ENCODE data around the gene CPA5. TPM values are rescaled to one million over a fixed set of nuclear protein-coding genes. Genes with fewer than 3 reads are reported as not detected.
A peak's percentile ranks its signal among the peaks of the same experiment; 100 is the strongest.

Gene CPA5
- total RNA-seq, 1 experiment from 2014 or later, result not detected

GRCh38 chr7:130351791-130352090, 7.1 kb downstream of the CPA5 start:
- no peaks in the 10 kb centered on the region for H3K9me3 ChIP-seq (ENCODE audit: low read length)
- ChIA-PET POLR2A (ENCODE audit: unreplicated experiment) (no interaction called here), CTCF (no interaction called here)
- H3F3A ChIP-seq (ENCODE audit: low read length, unreplicated experiment), result peaks cover 3% of the 10 kb centered on the region
- BruUV-seq (replicated peaks), result no TSS peak
- H3K4me1 ChIP-seq (ENCODE audit: insufficient read depth, low read length), result peaks cover 25% of the 10 kb centered on the region
- DNase-seq (no peak), ATAC-seq (no peak)
- no peak overlapping the region for H3K4me2 ChIP-seq (ENCODE audit: low read length)
- no peaks in the 10 kb centered on the region for H4K20me1 ChIP-seq (ENCODE audit: low read length)
- H3K27me3 ChIP-seq (ENCODE audit: low read length), result no peaks in the 10 kb centered on the region
- H3K9me2 ChIP-seq (replicated peaks; ENCODE audit: low read length), result no peaks in the 10 kb centered on the region
- H3K79me2 ChIP-seq (ENCODE audit: low read length), result no peaks in the 10 kb centered on the region
- TF ChIP-seq, protein P1, sequence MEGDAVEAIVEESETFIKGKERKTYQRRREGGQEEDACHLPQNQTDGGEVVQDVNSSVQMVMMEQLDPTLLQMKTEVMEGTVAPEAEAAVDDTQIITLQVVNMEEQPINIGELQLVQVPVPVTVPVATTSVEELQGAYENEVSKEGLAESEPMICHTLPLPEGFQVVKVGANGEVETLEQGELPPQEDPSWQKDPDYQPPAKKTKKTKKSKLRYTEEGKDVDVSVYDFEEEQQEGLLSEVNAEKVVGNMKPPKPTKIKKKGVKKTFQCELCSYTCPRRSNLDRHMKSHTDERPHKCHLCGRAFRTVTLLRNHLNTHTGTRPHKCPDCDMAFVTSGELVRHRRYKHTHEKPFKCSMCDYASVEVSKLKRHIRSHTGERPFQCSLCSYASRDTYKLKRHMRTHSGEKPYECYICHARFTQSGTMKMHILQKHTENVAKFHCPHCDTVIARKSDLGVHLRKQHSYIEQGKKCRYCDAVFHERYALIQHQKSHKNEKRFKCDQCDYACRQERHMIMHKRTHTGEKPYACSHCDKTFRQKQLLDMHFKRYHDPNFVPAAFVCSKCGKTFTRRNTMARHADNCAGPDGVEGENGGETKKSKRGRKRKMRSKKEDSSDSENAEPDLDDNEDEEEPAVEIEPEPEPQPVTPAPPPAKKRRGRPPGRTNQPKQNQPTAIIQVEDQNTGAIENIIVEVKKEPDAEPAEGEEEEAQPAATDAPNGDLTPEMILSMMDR (conservative IDR thresholded peaks at IDR 0.05; ENCODE audit: low read depth, low read length), result no peak
- TF ChIP-seq EZH2phosphoT487 (IDR thresholded peaks at IDR 0.05; ENCODE audit: borderline replicate concordance, low read length) (no peak), EZH2 (IDR thresholded peaks at IDR 0.05; ENCODE audit: low read length, unreplicated experiment) (no peak)
- H3K27ac ChIP-seq (ENCODE audit: low read length), result no peak overlapping the region
- intact Hi-C loops (cut with micrococcal nuclease), result loop anchor here (5.0 kb wide), 1 partner anchor 114 kb away; no protein-coding TSS in a partner anchor
- H2AFZ ChIP-seq (ENCODE audit: low read length), result no peak overlapping the region
- no peak overlapping the region for H3K4me3 ChIP-seq (ENCODE audit: low read length)
- H3K9ac ChIP-seq (ENCODE audit: low read length), result no peak overlapping the region
- H3K36me3 ChIP-seq (ENCODE audit: low read depth, low read length), result no peaks in the 10 kb centered on the region

GRCh38 chr7:130352194-130353074, 7.8 kb downstream of the CPA5 start:
- intact Hi-C loops (cut with micrococcal nuclease), result loop anchor here (5.0 kb wide), 1 partner anchor 115 kb away; no protein-coding TSS in a partner anchor
- Histone ChIP-seq H3K27me3 (ENCODE audit: low read length) (no peaks in the 10 kb centered on the region), H3K4me1 (ENCODE audit: insufficient read depth, low read length) (peaks cover 32% of the 10 kb centered on the region), H3K4me2 (ENCODE audit: low read length) (peak overlapping the region; percentile 61), H3K9me2 (replicated peaks; ENCODE audit: low read length) (no peaks in the 10 kb centered on the region), H3K79me2 (ENCODE audit: low read length) (no peaks in the 10 kb centered on the region), H3F3A (ENCODE audit: low read length, unreplicated experiment) (peaks cover 5% of the 10 kb centered on the region), H3K27ac (ENCODE audit: low read length) (no peak overlapping the region), H3K9ac (ENCODE audit: low read length) (no peak overlapping the region), H3K36me3 (ENCODE audit: low read depth, low read length) (no peaks in the 10 kb centered on the region), H4K20me1 (ENCODE audit: low read length) (no peaks in the 10 kb centered on the region), H3K4me3 (ENCODE audit: low read length) (no peak overlapping the region), H3K9me3 (ENCODE audit: low read length) (no peaks in the 10 kb centered on the region), H2AFZ (ENCODE audit: low read length) (peak overlapping the region; percentile 59)
- ATAC-seq (no peak), DNase-seq (peak; percentile 55)
- BruUV-seq (replicated peaks), result no TSS peak
- ChIA-PET CTCF (interaction anchor here (0.6 kb wide), 1 partner anchor 9 kb away, joined by 4 read pairs; no protein-coding TSS in a partner anchor), POLR2A (ENCODE audit: unreplicated experiment) (no interaction called here)
- TF ChIP-seq EZH2phosphoT487 (IDR thresholded peaks at IDR 0.05; ENCODE audit: borderline replicate concordance, low read length) (no peak), EZH2 (IDR thresholded peaks at IDR 0.05; ENCODE audit: low read length, unreplicated experiment) (no peak)
- TF ChIP-seq, protein P1 (conservative IDR thresholded peaks at IDR 0.05; ENCODE audit: low read depth, low read length), result no peak

GRCh38 chr7:130353196-130353595, 8.6 kb downstream of the CPA5 start:
- Histone ChIP-seq H3K27ac (ENCODE audit: low read length) (no peak overlapping the region), H3K9ac (ENCODE audit: low read length) (no peak overlapping the region), H3K4me2 (ENCODE audit: low read length) (0 out of 2 replicates have a peak overlapping the region, but pooled peaks have one; percentile 61), H3K4me3 (ENCODE audit: low read length) (no peak overlapping the region), H4K20me1 (ENCODE audit: low read length) (no peaks in the 10 kb centered on the region), H3K27me3 (ENCODE audit: low read length) (no peaks in the 10 kb centered on the region), H2AFZ (ENCODE audit: low read length) (no peak overlapping the region), H3K9me2 (replicated peaks; ENCODE audit: low read length) (no peaks in the 10 kb centered on the region), H3K36me3 (ENCODE audit: low read depth, low read length) (no peaks in the 10 kb centered on the region), H3F3A (ENCODE audit: low read length, unreplicated experiment) (peaks cover 5% of the 10 kb centered on the region), H3K79me2 (ENCODE audit: low read length) (no peaks in the 10 kb centered on the region), H3K9me3 (ENCODE audit: low read length) (no peaks in the 10 kb centered on the region), H3K4me1 (ENCODE audit: insufficient read depth, low read length) (peaks cover 37% of the 10 kb centered on the region)
- ChIA-PET POLR2A (ENCODE audit: unreplicated experiment) (no interaction called here), CTCF (interaction anchor here (0.6 kb wide), 1 partner anchor 10 kb away, joined by 4 read pairs; no protein-coding TSS in a partner anchor)
- ATAC-seq (no peak), DNase-seq (no peak)
- no TSS peak for BruUV-seq (replicated peaks)
- intact Hi-C loops (cut with micrococcal nuclease), result loop anchor here (5.0 kb wide), 1 partner anchor 116 kb away; no protein-coding TSS in a partner anchor
- TF ChIP-seq EZH2phosphoT487 (IDR thresholded peaks at IDR 0.05; ENCODE audit: borderline replicate concordance, low read length), result no peak
- TF ChIP-seq, protein P1 (conservative IDR thresholded peaks at IDR 0.05; ENCODE audit: low read depth, low read length), result no peak
- no peak for TF ChIP-seq EZH2 (IDR thresholded peaks at IDR 0.05; ENCODE audit: low read length, unreplicated experiment)
